ENCODE data around the gene CDC73.
"Not testable (repeated sequence)": the region's sequence is repeated elsewhere in the genome, so short reads cannot be mapped to it uniquely, and the experiment has no call there.

CDC73 gene

GRCh38 chr1:193114485-193115095 lies 7.2 kb upstream of the CDC73 start:
- DNase-seq (ENCODE audit: low spot score), result no peak

DNA sequence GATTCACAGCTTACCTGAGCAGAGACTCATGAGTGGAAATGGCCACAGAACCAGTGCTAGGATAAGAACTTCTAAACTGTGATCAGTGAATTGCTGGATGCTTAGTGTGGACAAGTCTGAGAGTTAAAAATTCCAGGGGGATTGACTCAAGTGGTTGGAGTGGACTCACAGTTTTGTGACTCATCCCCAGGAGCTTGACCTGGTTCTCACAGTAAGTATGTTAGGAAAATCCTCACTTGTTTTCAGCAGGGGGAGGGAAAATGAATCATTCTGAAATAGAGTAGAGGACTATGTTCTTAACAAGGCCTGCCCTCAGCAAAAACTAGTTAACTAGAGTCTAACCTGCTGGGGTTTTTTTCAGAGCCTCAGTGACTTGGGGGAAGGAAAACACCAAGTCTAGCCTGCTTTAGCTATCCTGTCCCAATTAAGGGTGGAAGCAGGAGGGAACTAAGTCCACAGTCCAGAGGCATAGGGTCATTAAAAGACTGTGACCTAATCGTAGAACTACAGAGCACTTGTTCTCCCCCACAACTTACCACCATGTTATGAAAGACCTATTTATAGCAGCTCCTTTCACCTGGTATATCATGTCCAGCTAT lies 6.1 kb upstream of the CDC73 start:
- no peak for DNase-seq (ENCODE audit: low spot score)

DNA sequence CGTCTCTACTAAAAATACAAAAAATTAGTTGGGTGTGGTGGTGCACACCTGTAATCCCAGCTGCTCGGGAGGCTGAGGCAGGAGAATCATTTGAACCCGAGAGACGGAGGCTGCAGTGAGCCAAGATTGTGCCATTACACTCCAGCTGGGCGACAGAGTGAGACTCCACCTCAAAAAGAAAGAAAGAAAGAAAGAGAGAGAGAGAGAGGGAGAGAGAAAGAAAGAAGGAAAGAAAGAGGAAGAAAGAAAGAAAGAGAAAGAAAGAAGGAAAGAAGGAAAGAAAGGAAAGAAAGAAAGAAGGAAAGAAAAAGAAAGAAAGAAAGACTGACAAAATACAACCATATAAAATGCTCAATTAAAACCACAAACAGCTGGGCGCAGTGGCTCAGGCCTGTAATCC lies 4.7 kb upstream of the CDC73 start:
- not testable (repeated sequence) for DNase-seq (ENCODE audit: low spot score)

GRCh38 chr1:193118194-193118593 lies 3.6 kb upstream of the CDC73 start:
- DNase-seq (ENCODE audit: low spot score), result no peak

GRCh38 chr1:193118803-193119730 lies 2.8 kb upstream of the CDC73 start:
- no peak for DNase-seq (ENCODE audit: low spot score)

- no peak for DNase-seq (ENCODE audit: low spot score)
These were observed 1.1 kb upstream of the CDC73 start for GRCh38 chr1:193120604-193121166.

DNA sequence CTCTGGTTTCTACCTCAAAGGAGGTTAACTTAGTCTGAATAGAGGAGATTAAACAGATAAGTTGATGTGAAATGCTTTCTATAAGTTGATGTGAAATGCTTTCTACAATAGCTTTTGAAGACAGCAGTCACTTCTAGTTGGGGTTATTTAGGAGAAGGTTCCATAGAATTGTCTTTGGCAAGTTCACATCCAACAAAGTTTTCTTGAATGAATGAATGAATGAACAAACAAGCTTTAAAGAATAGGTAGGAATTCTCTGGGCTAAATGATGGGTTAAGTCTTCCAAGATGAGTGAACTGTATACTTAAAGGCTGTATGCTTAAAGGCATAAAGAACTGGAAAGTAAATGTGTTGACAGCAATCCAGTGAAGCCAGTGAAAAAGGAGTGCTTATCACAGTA lies 1.9 kb downstream of the CDC73 start:
- DNase-seq (ENCODE audit: low spot score), result no peak

DNA sequence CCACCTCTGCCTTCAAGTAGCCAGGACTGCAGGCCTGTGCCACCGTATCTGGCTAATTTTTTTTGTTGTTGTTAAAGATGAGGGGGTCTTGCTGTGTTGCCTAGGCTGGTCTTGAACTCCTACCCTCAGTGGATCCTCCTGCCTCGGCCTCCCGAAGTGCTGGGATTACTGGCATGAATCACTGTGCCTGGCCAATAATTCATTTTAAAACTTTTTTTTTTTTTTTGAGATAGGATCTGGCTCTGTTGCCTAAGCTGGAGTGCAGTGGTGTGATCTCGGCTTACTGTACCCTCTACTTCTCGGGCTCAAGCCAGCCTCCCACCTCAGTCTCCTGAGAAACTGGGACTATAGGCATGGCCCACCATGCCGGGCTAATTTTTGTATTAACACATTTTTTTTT lies 3.5 kb downstream of the CDC73 start:
- no peak for DNase-seq (ENCODE audit: low spot score)

GRCh38 chr1:193131266-193131860 lies 9.5 kb downstream of the CDC73 start:
- no peak for DNase-seq (ENCODE audit: low spot score)

GRCh38 chr1:193140254-193140653 lies 18.4 kb downstream of the CDC73 start:
- DNase-seq (ENCODE audit: low spot score), result no peak

DNA sequence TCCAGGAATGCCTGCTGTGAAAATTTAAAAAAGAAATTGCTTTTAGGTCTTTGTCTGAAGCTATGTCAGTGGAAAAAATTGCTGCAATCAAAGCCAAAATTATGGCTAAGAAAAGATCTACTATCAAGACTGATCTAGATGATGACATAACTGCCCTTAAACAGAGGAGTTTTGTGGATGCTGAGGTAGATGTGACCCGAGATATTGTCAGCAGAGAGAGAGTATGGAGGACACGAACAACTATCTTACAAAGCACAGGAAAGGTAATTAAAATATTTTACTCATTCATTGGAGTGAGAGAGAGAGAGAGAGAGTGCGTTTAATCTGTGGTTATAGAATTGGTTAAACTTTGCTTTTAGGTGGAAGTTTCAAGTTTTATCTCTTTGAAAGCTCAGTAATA lies 20.0 kb downstream of the CDC73 start:
- no peak for DNase-seq (ENCODE audit: low spot score)

- no peak for DNase-seq (ENCODE audit: low spot score)
These were observed 20.6 kb downstream of the CDC73 start for GRCh38 chr1:193142409-193142808.

GRCh38 chr1:193143285-193143684 lies 21.5 kb downstream of the CDC73 start:
- DNase-seq (ENCODE audit: low spot score), result no peak

GRCh38 chr1:193144361-193144938 lies 22.6 kb downstream of the CDC73 start:
- DNase-seq (ENCODE audit: low spot score), result no peak

- no peak for DNase-seq (ENCODE audit: low spot score)
These were observed 23.2 kb downstream of the CDC73 start for GRCh38 chr1:193144999-193145398.

DNA sequence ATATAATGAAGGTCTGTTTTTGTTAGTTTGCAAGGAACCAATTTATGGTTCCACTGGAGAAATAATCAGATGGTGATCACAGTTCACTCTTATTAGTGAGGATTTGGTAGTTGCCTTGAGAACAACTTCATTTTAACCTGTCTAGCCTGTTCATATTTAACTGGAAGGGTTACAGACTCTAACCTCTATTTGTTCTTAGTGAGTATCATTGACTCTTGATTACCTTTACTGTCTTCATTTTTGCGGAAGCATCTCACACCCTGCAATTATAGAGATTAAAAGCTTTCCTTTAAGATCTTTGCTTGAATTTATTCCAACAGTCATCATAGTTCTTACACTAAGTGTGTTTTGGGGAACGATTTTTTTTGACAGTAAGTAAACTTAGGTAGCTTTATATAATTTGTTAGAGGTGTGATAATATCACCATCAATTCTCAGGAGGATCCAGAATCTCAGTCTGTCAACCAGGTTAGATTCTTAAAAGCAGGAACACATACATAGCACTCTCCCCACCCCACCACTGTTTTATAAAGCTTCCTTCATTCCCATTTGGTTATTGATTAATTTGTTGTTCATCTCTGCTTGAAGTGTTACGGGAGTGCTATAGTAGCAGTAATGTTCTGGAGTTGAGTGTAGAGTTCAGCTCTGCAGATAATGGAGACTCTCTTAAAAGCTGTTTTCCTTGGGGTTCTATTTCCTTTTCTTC lies 34.4 kb downstream of the CDC73 start:
- DNase-seq (ENCODE audit: low spot score), result no peak

DNA sequence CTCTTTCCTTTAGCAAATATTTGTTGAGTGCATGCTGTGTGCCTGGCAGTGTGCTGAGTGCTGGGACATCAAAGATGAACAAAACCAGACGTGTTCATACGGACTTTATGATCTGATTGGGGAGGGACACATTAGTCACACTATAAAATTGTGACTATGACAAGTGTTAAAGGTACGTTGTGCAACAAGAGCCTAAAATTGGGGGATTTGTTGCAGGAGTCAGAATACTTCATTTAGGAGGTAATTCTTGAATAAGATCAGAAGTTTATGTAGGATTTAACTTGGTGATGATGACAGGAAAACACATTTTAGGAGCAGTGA lies 35.0 kb downstream of the CDC73 start:
- DNase-seq (ENCODE audit: low spot score), result no peak

DNA sequence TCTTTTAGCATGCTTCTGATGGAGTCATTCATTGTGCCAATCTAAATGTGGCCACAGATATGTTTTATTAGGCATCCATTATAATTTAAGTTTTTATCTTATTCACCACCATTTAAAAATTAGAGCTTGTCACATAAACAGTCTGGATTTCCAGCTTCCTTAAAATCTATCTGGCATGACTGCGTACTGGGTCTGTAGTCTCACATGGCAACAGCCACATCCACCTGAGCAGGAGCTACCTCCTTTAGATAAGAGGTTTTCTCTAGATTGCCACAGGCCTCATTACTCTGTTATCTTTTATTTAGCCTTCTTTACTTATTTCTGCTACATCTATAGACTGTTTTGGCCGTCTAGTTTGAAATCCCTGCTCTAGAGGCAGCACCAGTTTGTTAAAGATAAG lies 35.5 kb downstream of the CDC73 start:
- no peak for DNase-seq (ENCODE audit: low spot score)

- DNase-seq (ENCODE audit: low spot score), result no peak
These were observed 54.3 kb downstream of the CDC73 start for GRCh38 chr1:193176113-193176512.

- no peak for DNase-seq (ENCODE audit: low spot score)
These were observed 55.0 kb downstream of the CDC73 start for GRCh38 chr1:193176788-193177187.

DNA sequence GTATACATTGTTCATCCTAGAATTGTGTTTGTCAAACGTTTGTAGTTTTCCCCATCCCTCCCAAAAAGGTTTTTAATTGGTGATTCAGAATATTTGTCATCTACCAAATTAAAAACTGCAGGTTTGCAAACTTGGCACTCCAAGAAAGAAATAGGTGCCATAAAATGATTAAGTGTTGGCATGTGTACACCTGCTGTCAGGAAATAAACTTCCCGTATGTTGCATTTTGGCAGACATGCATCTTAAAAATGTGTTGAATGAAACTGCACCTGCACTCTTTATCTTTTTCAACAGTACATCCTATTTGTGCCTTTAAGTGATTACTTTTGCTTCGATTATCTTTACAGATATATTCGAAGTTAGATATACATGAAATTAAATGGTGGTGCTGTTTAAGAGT lies 57.3 kb downstream of the CDC73 start:
- no peak for DNase-seq (ENCODE audit: low spot score)

GRCh38 chr1:193181536-193181935 lies 59.7 kb downstream of the CDC73 start:
- no peak for DNase-seq (ENCODE audit: low spot score)

Measured in germinal center (tissue), 1 donor.